AG04449 (cell line): ENCODE measurements around the gene STARD7.

Experiments used
- CTCF ChIA-PET: fragments of 350-600 bp; formaldehyde crosslinking; extraction: SDS; loops from one replicate; lab custom pipeline; 2021; ENCODE audit warnings: antibody characterized with exemption; lab: Yijun Ruan, JAX
- POLR2A ChIA-PET: fragments of 400-600, 350-600 bp; formaldehyde crosslinking; extraction: SDS; loops from one replicate; lab custom pipeline; 2020; ENCODE audit warnings: antibody characterized with exemption, inconsistent platforms; lab: Yijun Ruan, JAX
- DNase-seq: peaks from one replicate; pipeline ENCODE4 v3.0.0-alpha.2; 2010; ENCODE audit warnings: low read depth, low spot score
- H3K4me3 ChIP-seq: 2 replicates; pipeline ENCODE4 v1.5.1; 2011; ENCODE audit warnings: low read depth, mild to moderate bottlenecking, control low read depth, low read length
- TF ChIP-seq, protein P1 (sequence below): IDR thresholded peaks from one replicate; pipeline ENCODE4 v1.5.1; 2011; ENCODE audit warnings: mild to moderate bottlenecking, moderate library complexity, low read length, control low read depth, inconsistent platforms; ENCODE audit not compliant: insufficient read depth; ENCODE audit errors: missing control alignments

Gene STARD7

DNA sequence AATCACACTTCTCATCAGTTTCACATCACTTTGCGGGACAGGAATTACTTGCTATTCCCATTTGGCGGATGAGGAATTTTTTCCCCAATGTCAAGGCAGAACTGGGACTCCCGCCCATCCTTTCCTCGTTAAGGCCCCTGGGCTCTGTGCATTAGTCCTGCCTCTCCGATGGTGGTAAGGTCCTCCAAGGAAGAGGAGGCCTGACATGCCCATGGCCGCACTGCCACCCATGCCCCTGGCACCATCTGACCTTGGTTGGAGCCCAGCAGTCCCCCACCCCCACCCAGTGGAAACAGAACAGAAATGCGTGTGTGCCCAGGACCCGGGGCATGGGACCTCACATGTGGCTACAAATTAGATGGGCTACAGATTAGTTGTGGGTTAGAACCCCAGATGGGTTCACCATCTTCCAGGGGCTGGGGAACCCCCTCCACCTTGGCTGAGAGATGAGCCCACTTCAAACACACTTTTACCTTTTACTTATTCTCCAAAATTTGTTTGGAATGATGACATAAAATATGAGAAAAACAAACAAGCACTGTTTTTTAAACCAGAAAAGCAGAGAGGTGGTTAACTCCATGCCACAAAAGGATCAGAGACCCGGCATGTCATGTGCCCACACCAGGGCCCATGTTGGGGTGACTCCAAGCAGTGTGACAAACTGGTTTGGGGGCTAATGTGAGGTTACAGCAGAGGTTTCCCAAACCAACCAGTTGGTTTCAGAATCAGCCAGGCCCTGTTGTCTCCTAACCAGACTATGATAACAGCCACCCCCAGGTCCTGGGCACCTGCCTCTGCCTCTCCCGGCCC lies 52.4 kb downstream of the STARD7 start:
- ChIA-PET CTCF (interaction anchor here (0.6 to 0.9 kb wide), 2 partner anchors 17 to 18 kb away, joined by 3 read pairs; no protein-coding TSS in a partner anchor), POLR2A (no interaction called here)
- DNase-seq, result no peak
- TF ChIP-seq, protein P1, sequence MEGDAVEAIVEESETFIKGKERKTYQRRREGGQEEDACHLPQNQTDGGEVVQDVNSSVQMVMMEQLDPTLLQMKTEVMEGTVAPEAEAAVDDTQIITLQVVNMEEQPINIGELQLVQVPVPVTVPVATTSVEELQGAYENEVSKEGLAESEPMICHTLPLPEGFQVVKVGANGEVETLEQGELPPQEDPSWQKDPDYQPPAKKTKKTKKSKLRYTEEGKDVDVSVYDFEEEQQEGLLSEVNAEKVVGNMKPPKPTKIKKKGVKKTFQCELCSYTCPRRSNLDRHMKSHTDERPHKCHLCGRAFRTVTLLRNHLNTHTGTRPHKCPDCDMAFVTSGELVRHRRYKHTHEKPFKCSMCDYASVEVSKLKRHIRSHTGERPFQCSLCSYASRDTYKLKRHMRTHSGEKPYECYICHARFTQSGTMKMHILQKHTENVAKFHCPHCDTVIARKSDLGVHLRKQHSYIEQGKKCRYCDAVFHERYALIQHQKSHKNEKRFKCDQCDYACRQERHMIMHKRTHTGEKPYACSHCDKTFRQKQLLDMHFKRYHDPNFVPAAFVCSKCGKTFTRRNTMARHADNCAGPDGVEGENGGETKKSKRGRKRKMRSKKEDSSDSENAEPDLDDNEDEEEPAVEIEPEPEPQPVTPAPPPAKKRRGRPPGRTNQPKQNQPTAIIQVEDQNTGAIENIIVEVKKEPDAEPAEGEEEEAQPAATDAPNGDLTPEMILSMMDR, result no peak
- H3K4me3 ChIP-seq, result no peak overlapping the region

DNA sequence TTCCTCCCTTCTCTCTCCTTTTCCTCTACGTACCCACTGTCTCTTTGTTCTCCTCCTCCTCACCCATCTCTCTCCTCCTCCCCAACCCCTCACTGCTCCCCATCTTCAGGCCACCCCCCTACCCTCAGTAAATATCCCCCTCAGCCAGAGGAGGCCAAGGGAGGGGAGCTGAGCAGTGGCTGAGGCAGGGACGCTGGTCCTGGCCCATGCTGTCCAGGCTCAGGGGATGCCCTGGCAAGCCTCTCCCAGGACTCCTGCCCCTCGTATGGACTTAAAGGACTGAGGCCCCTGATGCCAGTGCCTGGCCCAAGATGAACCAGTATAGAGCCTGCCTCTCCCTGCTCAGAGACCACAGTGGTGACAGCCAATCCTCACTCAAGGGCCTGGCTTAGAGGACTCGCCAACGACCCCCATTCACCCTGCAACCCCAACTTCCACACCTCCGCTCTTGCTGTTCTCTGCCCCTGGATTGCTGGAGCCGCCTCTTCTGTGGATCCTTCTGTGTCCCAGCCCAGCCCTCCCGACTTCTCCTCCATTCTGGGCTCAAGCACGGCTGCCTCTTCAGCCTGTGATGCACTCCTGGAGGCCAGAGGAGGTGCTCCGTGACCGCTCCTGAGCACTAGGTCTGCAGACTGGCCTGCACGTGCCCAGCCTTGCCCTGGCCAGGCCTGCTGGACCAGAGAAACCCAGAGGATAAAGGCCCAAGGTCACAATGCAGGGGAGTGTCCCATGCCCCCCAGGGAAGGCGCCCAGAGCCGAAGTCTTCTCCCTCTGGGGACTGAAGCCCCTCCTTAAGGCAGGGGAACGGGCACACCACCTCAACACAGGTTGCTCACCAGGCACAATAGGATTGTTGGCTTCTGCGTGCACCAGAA lies 53.9 kb downstream of the STARD7 start:
- no peak for DNase-seq
- CTCF ChIA-PET, result interaction anchor here (1.8 kb wide), 1 partner anchor 110 kb away, joined by 6 read pairs; no protein-coding TSS in a partner anchor
- H3K4me3 ChIP-seq, result no peak overlapping the region
- POLR2A ChIA-PET, result no interaction called here
- TF ChIP-seq, protein P1, result no peak

DNA sequence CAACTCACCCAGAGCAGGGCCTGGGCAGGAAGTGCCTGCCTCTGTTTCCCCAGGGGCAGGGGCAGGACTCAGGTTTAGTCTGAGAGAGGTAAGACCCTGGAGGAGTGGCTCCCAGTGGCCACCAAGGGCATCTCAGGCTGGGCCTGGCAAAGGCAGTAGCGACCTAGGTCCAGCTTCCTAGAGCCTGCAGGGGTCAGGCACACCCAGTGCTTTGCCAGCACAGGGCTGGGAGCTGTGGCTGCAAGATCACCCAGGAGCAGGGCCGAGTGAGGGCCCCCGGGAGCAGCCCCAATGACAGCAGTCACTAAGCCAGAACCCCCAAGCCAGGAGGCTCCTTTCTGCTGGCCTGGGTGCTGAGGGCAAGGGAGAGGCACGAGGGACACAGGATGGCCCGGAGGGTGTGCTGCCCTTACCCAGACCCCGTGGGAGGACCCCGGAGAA lies 54.6 kb downstream of the STARD7 start:
- POLR2A ChIA-PET, result interaction anchor here (1.1 kb wide), 1 partner anchor 9 kb away, joined by 3 read pairs; no protein-coding TSS in a partner anchor
- H3K4me3 ChIP-seq, result no peak overlapping the region
- DNase-seq, result no peak
- TF ChIP-seq, protein P1, result no peak
- CTCF ChIA-PET, result interaction anchor here (1.1 to 1.8 kb wide), 2 partner anchors 21 to 111 kb away, joined by 5 to 6 read pairs; no protein-coding TSS in a partner anchor

DNA sequence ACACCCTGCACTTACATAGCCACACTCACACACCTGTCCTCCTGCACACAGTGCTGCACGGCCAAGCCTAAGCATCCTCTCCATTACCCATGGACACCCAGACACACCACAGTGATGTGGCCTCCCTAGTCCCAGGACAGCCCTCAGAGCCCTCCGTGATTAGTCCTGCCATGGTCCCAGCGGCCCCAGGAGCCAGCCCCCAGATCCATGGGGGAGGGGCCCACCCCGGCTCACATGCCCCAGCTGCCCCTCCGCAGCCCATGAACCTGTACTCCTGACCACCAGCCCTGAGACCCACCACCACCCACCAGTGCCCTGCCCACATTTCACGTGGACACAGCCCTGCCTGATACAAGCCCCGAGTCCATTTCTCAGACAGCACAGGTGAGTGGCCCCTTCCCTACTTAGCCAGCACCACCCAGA lies 55.3 kb downstream of the STARD7 start:
- CTCF ChIA-PET, result interaction anchor here (1.1 to 1.8 kb wide), 2 partner anchors 21 to 111 kb away, joined by 5 to 6 read pairs; no protein-coding TSS in a partner anchor
- TF ChIP-seq, protein P1, result no peak
- POLR2A ChIA-PET, result interaction anchor here (1.1 kb wide), 1 partner anchor 9 kb away, joined by 3 read pairs; no protein-coding TSS in a partner anchor
- H3K4me3 ChIP-seq, result no peak overlapping the region
- no peak for DNase-seq

DNA sequence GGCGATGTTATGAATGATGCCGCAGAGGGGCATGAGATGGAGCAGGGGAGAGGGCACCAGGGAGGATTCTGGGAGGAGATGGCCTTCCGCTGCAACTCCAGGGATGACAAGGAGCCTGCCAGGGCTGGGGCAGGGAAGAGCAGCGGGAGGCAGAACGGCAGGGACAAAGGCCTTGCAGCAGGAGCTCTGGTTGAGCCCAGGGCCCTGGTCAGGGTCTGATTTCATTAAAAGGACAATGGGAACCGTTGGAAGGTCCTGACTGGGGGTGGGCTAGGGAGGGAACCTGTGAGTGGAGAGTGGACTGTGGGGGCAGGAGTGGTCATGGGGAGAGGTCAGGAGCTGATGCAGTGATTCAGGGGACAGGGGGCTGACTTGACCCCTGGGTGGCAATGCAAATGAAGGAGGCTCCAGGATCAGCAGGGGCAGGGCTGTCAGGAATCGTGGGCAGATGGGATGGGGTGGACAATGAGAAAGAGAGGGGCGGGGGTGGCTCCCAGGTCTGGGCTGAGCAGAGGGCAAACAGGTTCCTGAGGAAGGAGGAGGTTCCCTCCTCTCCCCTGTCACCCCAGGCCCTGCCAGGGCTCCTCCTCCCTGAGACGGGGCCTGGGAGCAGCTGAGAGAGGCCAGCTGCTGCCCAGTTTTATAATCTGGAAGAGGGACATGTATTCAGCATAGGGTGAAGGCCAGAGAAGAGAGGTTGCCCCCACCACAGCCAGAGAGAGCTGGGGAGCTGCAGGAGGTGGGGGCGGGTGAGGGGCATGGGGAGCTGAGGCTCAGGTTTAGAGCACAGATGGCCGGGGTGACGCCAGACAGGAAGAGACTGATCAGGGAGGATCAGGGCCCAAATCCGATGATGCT lies 56.1 kb downstream of the STARD7 start:
- no peak overlapping the region for H3K4me3 ChIP-seq
- ChIA-PET POLR2A (interaction anchor here (1.1 kb wide), 1 partner anchor 8 kb away, joined by 3 read pairs; no protein-coding TSS in a partner anchor), CTCF (interaction anchor here (1.1 to 5.7 kb wide), 4 partner anchors 14 to 160 kb away, joined by 3 to 41 read pairs (median 18); partner anchors contain the start of gene ASTL)
- TF ChIP-seq, protein P1, result no peak
- DNase-seq, result no peak
